ENCODE data around the gene POLR3G.

POLR3G gene

GRCh38 chr5:90474235-90475107 lies at the start of gene POLR3G, which contains the start of gene MBLAC2:
Gene POLR3G, plus strand, starts transcription at chr5:90474864. Its CDS starts 10,704 bp downstream, at chr5:90485568.
Gene MBLAC2, minus strand, starts transcription at chr5:90474771. Its CDS starts 479 bp downstream, at chr5:90474292.
- no peak for TF ChIP-seq ZNF274 (IDR thresholded peaks at IDR 0.05; ENCODE audit: low read depth, low read length)
- H3K4me3 ChIP-seq (ENCODE audit: low read length): peak within 1 kb of the TSS; percentile 76

- no peak overlapping the region for H3K4me3 ChIP-seq (ENCODE audit: low read length)
- no peak for TF ChIP-seq ZNF274 (IDR thresholded peaks at IDR 0.05; ENCODE audit: low read depth, low read length)
These were observed 40.4 kb upstream of the POLR3G start for GRCh38 chr5:90434116-90434714.

GRCh38 chr5:90437663-90438062 lies 37.0 kb upstream of the POLR3G start:
- H3K4me3 ChIP-seq (ENCODE audit: low read length): no peak overlapping the region
- no peak for TF ChIP-seq ZNF274 (IDR thresholded peaks at IDR 0.05; ENCODE audit: low read depth, low read length)

GRCh38 chr5:90438100-90438499 lies 36.6 kb upstream of the POLR3G start:
- no peak overlapping the region for H3K4me3 ChIP-seq (ENCODE audit: low read length)
- TF ChIP-seq ZNF274 (IDR thresholded peaks at IDR 0.05; ENCODE audit: low read depth, low read length): no peak

- no peak for TF ChIP-seq ZNF274 (IDR thresholded peaks at IDR 0.05; ENCODE audit: low read depth, low read length)
- H3K4me3 ChIP-seq (ENCODE audit: low read length): no peak overlapping the region
These were observed 34.0 kb upstream of the POLR3G start for GRCh38 chr5:90440644-90441043.

- TF ChIP-seq ZNF274 (IDR thresholded peaks at IDR 0.05; ENCODE audit: low read depth, low read length): no peak
- H3K4me3 ChIP-seq (ENCODE audit: low read length): no peak overlapping the region
These were observed 27.7 kb upstream of the POLR3G start for GRCh38 chr5:90446961-90447360.

- no peak for TF ChIP-seq ZNF274 (IDR thresholded peaks at IDR 0.05; ENCODE audit: low read depth, low read length)
These were observed 13.4 kb upstream of the POLR3G start for GRCh38 chr5:90461288-90461687.

GRCh38 chr5:90472783-90473395 lies 1.8 kb upstream of the POLR3G start:
- TF ChIP-seq ZNF274 (IDR thresholded peaks at IDR 0.05; ENCODE audit: low read depth, low read length): no peak
- H3K4me3 ChIP-seq (ENCODE audit: low read length): peak overlapping the region; percentile 76

More at GRCh38 chr5:90461288-90461687, 13.4 kb upstream of the POLR3G start:
- no peak overlapping the region for H3K4me3 ChIP-seq (ENCODE audit: low read length)

GRCh38 chr5:90473396-90474234 lies 1.0 kb upstream of the POLR3G start:
- peak overlapping the region; percentile 76 for H3K4me3 ChIP-seq (ENCODE audit: low read length)
- TF ChIP-seq ZNF274 (IDR thresholded peaks at IDR 0.05; ENCODE audit: low read depth, low read length): no peak

- TF ChIP-seq ZNF274 (IDR thresholded peaks at IDR 0.05; ENCODE audit: low read depth, low read length): no peak
- peak overlapping the region; percentile 76; the same call in 1 of the 2 replicates for H3K4me3 ChIP-seq (ENCODE audit: low read length)
These were observed 844 bp downstream of the POLR3G start for GRCh38 chr5:90475436-90475980.

- H3K4me3 ChIP-seq (ENCODE audit: low read length): no peak overlapping the region
- TF ChIP-seq ZNF274 (IDR thresholded peaks at IDR 0.05; ENCODE audit: low read depth, low read length): no peak
These were observed 1.7 kb downstream of the POLR3G start for GRCh38 chr5:90476391-90476790.

GRCh38 chr5:90477073-90477472 lies 2.4 kb downstream of the POLR3G start:
- H3K4me3 ChIP-seq (ENCODE audit: low read length): no peak overlapping the region
- no peak for TF ChIP-seq ZNF274 (IDR thresholded peaks at IDR 0.05; ENCODE audit: low read depth, low read length)

GRCh38 chr5:90477621-90478215 lies 3.1 kb downstream of the POLR3G start:
- H3K4me3 ChIP-seq (ENCODE audit: low read length): no peak overlapping the region
- TF ChIP-seq ZNF274 (IDR thresholded peaks at IDR 0.05; ENCODE audit: low read depth, low read length): no peak
